HG02943 (cell line): ENCODE data around the gene FXYD1.

Experiments used
- ATAC-seq: cut with Tn5 transposase; IDR thresholded peaks from one replicate; pipeline ENCODE4 v1.9.1; 2021; ENCODE audit warnings: mild to moderate bottlenecking, low read depth, moderate library complexity; ENCODE audit not compliant: unreplicated experiment

FXYD1 gene

GRCh38 chr19:35178701-35179100, 40.1 kb downstream of the FXYD1 start:
- ATAC-seq, result no peak

- ATAC-seq, result no peak
Measured at GRCh38 chr19:35179830-35180229, 41.2 kb downstream of the FXYD1 start.

GRCh38 chr19:35181387-35181786, 42.8 kb downstream of the FXYD1 start:
- no peak for ATAC-seq

- ATAC-seq, result no peak
Measured at GRCh38 chr19:35184267-35184666, 45.6 kb downstream of the FXYD1 start.

GRCh38 chr19:35184884-35185283, 46.3 kb downstream of the FXYD1 start:
- no peak for ATAC-seq
